Jurkat, Clone E6-1 (cell line): ENCODE data around the gene MMP24OS.
A peak's percentile ranks its signal among the peaks of the same experiment; 100 is the strongest.

Source experiments
- DNase-seq: peaks from one replicate; pipeline ENCODE4 v3.0.0-alpha.2; 2011; ENCODE audit warnings: low read depth, low spot score
- H3K4me3 ChIP-seq: 2 replicates; pipeline ENCODE4 v1.5.1; 2011; ENCODE audit warnings: mild to moderate bottlenecking, low read length, control low read depth, moderate library complexity

MMP24OS gene

DNA sequence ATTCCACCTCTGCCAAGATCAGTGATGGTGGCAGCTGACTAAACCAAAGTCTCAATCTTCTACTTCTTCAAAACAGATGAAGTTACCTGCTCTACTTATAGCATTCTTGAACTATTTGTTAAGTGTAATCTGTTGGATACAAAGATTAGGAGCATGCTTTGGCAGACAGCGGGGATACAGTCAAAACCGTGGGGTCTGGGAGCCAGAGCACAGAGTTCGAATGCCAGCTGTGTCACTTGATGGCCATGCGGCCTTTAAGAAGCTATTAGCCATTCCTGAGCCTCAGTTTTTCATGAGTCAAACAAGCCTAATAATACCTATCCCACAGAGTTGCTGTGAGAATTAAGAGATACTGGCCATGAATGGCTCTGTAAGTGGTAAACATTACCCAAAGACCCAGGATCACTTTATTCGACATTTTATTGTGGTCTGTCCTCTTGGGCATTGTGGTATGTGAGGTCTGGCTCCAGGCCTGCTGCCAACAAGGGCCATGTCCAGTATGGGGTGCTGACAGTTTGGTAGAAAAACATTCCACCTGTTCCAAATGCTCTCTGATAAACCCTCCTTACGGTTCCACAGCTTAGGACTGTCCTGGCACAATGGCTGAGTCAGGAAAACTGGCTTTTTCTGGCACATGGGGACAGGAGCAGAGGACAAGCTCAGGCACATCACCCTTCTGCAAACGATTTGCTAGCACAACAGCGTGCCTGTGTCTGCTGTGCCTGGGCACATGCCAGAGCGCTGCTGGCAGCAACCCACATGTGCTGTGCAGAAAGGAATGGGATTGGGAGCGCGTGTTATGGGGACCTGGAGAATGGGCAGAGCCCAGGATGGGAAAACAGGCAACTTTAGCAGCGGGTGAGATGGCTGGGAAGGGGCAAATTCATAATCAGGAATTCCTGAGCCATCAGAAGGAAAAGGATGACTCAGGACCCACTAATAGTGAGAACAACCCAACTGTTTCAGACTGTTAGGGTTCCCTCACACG is 30.0 kb upstream of the MMP24OS start:
- no peak for DNase-seq

DNA sequence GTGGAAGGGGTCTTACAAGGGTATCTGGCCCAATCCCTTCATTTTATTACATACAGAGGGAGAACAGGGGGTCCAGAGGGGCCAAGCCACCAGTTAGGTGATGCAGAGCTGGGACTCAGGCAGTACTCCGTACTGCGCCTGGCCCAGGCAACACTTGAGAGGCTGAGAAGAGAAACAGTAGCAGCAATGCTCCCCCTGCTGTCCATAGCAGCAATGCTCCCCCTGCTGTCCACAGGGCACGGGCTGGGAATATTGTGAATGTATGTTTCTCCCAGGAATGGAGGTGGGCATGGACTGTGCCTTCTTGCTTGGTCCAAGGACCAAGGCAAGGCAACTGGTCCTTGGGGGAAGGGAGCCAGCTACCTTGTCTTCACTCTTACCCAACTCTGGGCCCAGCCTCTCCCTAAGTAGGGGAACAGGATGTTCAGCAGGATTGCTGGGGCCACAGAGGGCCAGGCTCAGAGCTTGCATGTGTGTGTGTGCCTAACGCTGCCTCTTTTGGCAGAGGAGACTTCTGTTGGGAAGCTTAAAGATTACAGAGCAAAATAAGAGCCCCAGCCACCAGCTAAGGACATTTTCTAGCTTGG is 29.1 kb upstream of the MMP24OS start:
- DNase-seq, result peak; percentile 33
- H3K4me3 ChIP-seq, result no peak overlapping the region

More for the DNA sequence above, 30.0 kb upstream of the MMP24OS start:
- no peak overlapping the region for H3K4me3 ChIP-seq

DNA sequence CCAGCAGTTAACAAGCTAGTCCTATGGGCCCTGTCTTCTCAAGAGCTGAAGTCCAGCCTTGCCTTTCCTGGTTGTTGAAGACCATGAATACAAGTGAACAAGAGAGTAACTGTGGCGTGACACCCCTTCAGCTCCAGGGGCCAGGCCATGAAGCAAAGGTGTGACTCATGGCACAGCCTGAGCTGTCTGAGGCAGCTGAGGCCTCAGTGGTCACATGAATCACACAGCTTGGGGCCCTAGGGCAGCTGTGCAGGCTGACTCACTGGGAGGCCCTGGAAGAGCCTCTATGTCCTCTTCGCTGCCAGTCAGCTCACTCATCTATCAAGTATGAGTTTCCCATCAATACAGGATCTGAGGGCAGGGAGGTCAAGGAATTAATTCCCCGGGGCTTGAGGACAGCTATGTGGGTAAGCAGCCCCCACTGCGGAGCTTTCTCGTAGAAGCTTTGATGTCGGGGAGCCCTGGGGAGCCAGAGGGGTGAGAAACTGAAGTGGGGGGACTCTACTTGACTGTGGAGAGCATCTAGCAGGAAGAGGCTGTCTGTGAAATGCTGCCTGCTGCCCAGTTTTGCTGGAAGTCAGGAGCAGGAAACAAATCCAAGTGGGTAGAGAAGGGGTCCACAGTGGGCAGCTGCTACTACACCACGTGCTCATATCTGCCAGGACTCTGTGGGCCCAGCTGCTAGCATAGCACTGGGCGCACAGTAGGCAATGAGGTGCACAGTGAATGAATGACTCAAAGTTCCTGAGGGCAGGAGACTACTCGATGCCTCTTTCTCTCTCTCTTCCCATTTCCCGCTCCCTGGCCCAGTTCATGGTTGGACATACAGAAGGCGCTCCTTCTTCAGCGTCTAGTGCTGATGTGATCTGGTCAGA is 28.0 kb upstream of the MMP24OS start:
- no peak overlapping the region for H3K4me3 ChIP-seq
- no peak for DNase-seq

DNA sequence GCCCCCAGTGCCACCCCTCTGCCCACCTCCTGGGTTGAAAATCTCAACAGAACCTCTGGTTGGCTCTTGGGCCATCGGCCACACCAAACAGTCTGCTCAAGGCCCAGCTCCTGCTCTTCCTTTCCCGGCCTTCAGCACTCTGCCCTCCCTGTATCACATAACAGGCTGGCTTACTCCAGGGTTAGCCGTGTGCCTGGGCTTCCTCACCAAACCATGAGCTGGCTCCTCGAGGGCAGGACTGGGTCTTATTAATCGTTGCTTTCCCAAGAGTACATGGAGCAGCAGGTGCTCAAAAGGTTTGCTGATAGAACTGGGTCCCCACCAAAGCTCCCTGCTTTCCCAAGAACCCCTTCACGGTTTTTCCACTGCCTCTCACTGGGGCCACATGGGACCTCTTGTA is 27.0 kb upstream of the MMP24OS start:
- H3K4me3 ChIP-seq, result no peak overlapping the region
- DNase-seq, result no peak

DNA sequence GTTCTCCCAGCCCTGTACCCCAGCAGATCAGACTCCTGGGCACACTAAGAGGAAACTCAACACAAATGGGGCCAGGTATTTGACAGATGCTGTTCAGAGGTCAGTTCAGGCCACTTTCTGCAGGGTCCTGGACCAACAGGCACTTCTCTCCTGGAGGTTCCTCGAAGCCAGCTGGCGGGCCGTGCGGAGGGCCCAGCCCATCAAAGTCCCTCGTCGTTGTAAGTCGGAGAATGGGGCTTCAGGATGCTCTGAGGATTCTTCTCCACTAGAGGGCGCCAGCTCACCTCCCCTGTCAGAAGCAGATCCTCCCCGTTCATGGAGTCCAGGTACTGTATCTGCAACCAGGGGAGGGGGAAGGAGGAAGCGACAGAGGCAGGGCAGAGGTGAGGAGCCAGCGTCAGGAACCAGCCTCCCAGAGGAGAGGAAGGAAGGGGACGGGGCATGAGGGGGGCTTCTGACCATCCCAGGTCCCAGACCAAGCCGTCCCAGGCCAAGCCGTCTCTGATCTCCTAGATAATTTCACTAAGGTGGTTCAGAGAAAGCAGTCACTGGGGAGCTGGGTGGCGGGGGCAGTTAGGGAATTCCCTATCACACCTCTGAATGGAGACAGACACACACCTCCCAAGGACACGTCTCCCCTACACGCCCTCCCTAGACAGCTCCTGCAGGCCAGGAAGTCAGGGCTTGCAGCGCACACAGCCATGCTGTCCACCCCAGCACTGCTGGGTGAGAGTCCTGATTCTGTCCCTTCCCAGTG is 26.0 kb upstream of the MMP24OS start:
- peak; percentile 86 for DNase-seq
- H3K4me3 ChIP-seq, result no peak overlapping the region

DNA sequence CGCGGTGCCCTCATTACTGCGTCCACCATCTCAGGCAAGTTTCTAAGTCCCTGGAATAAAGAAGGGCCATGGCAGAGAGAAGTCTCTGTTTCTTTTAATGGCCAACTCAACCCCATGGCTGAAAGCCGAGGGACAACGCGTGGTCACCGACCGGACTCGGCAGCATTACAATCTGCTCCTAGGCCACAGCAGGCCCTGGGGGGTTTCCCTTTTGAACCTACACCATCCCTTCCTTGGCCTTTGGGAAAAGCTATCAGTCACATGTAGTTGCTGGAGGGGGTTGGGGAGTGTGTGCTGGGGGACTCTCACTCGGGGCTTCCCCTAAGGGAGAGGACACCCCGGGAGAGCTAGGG is 25.4 kb upstream of the MMP24OS start:
- no peak overlapping the region for H3K4me3 ChIP-seq
- DNase-seq, result no peak

DNA sequence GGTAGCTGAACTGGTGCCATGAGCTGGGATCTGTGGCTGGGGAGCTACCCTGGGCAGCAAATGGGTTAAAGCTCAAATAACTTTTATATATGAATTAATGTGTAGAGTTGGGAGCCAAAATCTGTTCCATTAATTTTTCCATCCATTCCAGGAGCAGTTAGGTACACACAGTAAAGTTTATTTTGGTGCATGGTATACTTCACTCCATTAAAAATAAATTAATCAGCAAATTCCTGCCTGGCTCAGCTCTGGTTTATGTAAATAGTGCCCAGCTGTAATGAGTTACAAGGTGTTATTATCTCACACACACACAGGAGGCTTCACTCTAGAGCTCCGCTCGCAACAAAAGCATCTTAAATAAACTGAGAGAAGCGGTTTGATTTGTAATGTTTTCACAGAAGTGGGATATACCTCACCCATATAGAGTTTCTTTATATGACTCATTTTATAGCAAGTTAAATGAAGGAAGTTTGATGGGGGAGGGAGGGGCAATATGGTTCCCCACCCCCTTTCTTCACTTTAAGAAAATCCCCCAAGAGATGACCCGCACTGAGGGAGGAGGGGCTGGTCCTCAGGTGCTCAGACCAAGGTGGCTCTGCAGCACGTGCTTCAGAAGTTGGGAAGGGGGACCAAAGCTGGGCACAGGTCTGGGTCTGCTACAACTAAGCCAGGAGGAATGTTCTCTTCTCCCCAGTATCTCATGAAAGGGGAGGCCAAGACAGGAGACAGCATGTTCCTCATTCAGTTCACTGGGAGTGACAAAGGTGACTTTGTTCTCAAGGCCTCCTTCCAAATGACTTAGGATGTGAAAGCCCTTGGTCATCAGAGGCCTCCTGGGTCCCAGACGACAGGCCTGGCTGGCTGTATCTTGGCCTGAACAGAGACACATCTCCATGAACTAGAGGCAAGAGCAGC is 24.8 kb upstream of the MMP24OS start:
- no peak overlapping the region for H3K4me3 ChIP-seq
- no peak for DNase-seq

DNA sequence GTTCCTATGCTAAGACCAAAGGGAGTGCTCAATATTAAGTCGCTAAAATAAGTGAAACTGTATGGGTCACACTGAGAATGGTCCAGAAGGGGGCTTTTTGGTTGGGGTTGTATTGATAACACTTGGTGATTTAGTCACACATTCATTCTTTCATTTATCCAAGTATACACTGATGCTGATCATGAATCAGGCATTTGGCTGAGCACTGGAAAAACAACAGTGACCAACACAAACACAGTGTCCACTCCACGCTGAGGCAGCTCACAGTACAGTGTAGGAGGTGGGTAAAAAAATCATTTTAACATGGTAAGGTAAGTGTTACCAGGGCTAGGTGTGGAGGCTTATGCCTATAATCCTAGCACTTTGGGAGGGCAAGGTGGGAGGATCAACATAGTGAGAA is 23.5 kb upstream of the MMP24OS start:
- no peak overlapping the region for H3K4me3 ChIP-seq

DNA sequence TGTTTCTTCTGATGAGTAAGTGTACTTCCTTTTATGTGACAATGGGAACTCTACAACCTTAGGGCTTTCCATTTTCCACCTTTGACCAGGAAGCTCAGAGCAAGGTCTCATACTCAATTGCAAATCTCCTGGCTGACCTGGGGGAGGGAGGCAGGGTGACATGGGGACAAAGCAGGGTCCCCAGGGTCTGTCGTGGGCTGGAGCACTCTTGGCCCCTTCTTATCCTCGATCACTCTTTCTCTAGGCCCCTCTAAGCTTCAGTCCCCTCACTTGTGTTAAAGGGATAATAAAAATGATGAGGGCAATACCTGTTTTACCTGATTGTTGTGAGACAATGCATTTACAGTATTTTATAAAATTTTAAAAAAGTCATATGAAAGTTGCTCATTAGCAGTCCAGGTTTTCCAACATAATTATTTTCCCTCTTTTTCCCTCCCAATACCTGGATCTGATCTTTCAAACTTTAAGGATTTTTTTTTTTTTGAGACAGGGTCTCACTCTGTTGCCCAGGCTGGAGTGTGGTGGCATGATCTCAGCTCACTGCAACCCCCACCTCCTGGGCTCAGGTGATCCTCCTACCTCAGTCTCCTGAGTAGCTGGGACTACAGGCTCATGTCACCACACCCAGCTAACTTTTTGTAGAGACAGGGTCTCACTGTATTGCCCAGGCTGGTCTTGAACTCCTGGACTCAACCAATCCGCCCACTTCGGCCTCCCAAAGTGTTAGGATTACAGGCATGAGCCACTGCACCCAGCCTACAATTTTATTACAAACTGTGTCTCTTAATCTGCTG is 22.7 kb upstream of the MMP24OS start:
- no peak overlapping the region for H3K4me3 ChIP-seq
- no peak for DNase-seq

More for the DNA sequence above, 23.5 kb upstream of the MMP24OS start:
- DNase-seq, result no peak

DNA sequence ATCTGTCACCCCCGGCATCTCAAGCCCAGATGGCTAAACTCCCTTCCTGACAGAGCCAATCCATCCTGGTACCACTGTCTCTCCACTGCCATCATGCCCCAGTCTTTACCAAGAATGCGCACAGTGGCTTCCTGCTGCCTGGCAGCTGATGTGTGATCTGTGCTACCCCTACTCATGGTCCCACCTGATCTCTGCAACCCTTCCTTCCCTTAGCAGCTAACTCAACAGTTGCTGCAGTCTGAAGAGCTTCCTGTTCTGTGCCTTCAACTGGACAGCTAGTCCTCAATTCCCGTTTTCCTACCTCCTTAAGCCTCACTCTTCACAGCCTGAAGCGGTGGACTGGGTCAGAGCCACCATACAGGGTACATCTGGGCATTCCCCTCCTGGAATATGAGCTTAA is 21.9 kb upstream of the MMP24OS start:
- H3K4me3 ChIP-seq, result no peak overlapping the region
- no peak for DNase-seq

DNA sequence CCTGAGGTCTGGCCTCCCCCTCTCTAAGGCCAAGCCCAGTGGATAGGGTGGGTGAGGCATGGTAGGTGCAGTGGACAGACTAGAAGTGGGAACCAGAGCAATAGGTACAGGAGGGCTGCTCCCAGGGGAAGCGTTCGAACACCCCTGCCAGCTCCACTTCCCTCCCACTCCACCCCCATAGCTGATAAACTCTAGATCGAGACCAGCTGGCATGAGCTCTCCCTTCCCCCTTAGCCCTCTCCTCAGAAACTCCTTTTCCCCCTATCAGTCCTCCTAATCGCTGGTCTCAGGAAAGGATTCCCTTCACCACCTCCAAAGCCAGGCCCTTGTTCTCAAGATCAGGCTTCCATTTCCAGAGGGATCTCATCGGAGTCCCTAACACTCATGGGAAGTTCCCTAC is 20.3 kb upstream of the MMP24OS start:
- no peak overlapping the region for H3K4me3 ChIP-seq
- no peak for DNase-seq

DNA sequence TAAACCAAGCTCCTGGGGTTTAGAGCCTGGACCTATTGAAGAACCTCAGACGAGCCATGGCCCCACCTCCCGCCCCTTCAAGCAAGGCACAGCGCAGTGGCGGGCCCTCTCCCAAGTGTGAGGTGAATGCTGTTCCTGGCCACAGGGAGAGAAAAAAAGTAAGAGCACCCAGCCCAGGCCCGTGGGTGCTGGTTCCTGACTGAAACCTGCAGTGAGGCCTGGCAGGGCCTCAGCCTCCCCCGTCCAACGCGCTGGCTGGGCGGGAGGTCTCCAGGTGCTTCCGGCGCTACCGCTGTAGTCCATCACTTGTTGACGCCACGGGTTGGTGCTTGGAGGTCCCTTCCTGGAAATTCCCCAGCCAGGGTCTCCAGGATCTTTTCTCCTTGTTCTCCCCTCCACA is 19.8 kb upstream of the MMP24OS start:
- no peak overlapping the region for H3K4me3 ChIP-seq
- DNase-seq, result no peak

DNA sequence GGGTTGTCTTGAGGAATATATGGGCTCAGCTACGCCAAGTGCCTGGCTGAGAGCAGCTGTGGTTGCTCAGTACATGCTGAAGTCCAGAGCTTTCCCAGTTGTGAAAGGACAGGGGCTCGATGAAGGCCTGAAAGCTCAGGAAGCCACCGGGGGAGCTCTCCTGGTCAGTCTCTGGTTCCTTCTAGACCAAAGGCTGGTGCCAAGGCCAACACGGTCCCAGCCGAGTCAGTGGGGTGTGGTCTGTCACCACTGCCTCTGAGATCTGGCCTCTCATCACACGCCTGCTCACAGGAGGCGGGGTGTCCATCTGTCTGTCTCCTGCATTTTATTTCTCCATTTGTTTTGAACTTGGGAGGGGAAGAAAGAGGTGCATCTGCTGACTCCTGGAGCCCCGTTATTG is 19.2 kb upstream of the MMP24OS start:
- no peak overlapping the region for H3K4me3 ChIP-seq
- DNase-seq, result no peak

DNA sequence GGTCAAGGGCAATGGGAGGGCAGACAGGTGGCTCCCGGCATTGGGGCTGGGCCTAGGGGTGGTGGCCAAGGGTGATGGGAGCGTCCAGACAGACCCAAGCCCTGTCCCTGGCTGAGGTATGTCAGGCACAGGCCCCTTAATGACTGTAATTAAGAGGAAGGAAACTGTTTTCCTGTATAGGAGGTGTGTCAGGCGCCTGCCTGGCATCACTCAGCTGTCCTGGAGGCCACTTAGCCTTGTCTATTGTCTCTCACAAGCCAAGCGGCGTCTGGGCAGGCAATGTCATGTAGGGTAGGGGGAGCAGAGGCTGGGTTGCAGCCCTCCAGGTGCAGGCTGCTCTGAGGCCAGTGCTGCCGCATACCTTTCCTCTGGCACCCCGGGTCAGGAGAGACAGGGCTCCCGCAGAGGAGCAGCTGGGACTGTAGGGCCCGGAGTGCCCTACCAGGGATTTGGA is 18.2 kb upstream of the MMP24OS start:
- H3K4me3 ChIP-seq, result no peak overlapping the region

DNA sequence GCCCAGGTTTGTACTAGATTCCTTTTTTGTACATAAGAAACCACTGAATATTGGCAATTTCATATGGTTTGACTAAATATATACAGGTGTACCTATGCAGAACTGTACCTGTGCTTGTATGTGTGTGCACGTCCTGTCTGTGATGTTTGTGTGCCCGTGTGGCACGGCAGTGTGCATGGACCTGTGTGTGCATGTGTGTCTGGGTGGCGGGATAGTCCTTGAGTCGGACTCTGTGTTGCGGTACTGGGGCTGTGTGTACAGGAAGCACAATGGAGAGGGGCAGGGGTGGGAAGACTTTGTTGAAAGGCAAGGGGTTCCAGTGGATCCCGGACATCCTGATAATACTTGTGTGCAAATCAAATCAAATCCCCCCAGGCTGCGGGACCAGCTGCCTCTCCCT is 17.8 kb upstream of the MMP24OS start:
- no peak for DNase-seq
- no peak overlapping the region for H3K4me3 ChIP-seq

More for the DNA sequence above, 18.2 kb upstream of the MMP24OS start:
- DNase-seq, result no peak

DNA sequence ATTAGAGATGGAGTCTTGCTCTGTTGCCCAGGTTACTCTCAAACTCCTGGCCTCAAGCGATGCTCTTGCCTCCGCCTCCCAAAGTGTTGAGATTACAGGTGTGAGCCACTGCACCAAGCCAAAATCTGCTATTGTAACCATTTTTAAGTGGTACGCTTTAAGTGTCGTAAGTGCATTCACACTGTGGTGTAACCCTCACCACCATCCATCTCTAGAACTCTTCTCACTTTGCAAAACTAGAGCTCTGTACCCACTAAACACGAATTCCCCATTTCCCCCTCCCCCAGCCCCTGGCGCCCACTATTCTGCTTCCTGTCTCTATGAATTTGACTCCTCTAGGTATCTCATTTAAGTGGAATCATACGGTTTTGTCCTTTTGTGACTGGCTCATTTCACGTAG is 17.1 kb upstream of the MMP24OS start:
- no peak overlapping the region for H3K4me3 ChIP-seq

DNA sequence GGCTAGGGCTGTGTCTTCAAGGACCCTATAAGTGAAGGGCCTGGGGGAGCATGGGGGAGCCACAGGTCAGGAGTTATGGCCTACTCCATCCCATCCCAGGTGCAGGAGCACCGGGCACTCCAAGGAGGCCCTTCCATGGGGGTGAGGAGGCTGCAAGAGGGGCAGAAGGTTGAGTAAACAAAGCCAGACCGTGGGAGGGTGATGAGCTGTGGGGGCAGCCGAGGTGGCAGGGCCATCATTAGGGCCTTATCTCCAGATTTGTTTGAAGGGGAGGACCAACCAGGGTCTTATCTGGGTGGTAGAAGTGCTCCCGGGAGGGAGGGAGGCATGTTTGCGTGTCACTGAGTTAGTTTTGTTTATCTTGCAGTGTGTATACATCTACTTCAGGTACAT is 16.4 kb upstream of the MMP24OS start:
- no peak for DNase-seq
- H3K4me3 ChIP-seq, result no peak overlapping the region

More for the DNA sequence above, 17.1 kb upstream of the MMP24OS start:
- DNase-seq, result no peak
